Neural crest cell (in vitro differentiated cells): Measurements from ENCODE around the gene PLEKHA5. TPM values are rescaled to one million over a fixed set of nuclear protein-coding genes. Genes with fewer than 3 reads are reported as not detected.
A peak's percentile ranks its signal among the peaks of the same experiment; 100 is the strongest.

Source experiments
- DNase-seq: peaks from one replicate; pipeline ENCODE4 v3.0.0; 2021; ENCODE audit warnings: low read depth, mixed read lengths, low spot score
- H3K27ac Mint-ChIP-seq: one replicate; pipeline ENCODE4 v1.8.0; 2021; ENCODE audit warnings: mild to moderate bottlenecking, mixed read lengths; ENCODE audit not compliant: unreplicated experiment
- H3K27me3 Mint-ChIP-seq: 2 replicates; pipeline ENCODE4 v1.8.0; 2021; ENCODE audit warnings: low read depth, mild to moderate bottlenecking, mixed read lengths
- H3K36me3 Mint-ChIP-seq: 2 replicates; pipeline ENCODE4 v1.8.0; 2021; ENCODE audit warnings: low read depth, mild to moderate bottlenecking, mixed read lengths
- H3K4me1 Mint-ChIP-seq: 2 replicates; pipeline ENCODE4 v1.8.0; 2021; ENCODE audit warnings: mixed read lengths
- H3K4me3 Mint-ChIP-seq: one replicate; pipeline ENCODE4 v1.8.0; 2021; ENCODE audit warnings: mild to moderate bottlenecking, mixed read lengths
- H3K9me3 Mint-ChIP-seq: 2 replicates; pipeline ENCODE4 v1.8.0; 2021; ENCODE audit warnings: mixed read lengths
- total RNA-seq: library from RNA; stranded (reverse); gene quantifications from 2 replicates; pipeline ENCODE4 v1.2.1, GENCODE V29; 2021
- TF ChIP-seq, protein P1 (sequence below): fragments of 200-600 bp; sonication (generic); conservative IDR thresholded peaks from 2 replicates; pipeline ENCODE4 v1.5.0; 2021; ENCODE audit warnings: antibody characterized with exemption, mild to moderate bottlenecking

Gene PLEKHA5
- total RNA-seq, 1 donor from 2014 or later, result 39.2 TPM

- TF ChIP-seq, protein P1, sequence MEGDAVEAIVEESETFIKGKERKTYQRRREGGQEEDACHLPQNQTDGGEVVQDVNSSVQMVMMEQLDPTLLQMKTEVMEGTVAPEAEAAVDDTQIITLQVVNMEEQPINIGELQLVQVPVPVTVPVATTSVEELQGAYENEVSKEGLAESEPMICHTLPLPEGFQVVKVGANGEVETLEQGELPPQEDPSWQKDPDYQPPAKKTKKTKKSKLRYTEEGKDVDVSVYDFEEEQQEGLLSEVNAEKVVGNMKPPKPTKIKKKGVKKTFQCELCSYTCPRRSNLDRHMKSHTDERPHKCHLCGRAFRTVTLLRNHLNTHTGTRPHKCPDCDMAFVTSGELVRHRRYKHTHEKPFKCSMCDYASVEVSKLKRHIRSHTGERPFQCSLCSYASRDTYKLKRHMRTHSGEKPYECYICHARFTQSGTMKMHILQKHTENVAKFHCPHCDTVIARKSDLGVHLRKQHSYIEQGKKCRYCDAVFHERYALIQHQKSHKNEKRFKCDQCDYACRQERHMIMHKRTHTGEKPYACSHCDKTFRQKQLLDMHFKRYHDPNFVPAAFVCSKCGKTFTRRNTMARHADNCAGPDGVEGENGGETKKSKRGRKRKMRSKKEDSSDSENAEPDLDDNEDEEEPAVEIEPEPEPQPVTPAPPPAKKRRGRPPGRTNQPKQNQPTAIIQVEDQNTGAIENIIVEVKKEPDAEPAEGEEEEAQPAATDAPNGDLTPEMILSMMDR, result no peak
- no peaks in the 10 kb centered on the region for H3K36me3 Mint-ChIP-seq
- H3K4me1 Mint-ChIP-seq, result peaks cover 14% of the 10 kb centered on the region
- no peaks in the 10 kb centered on the region for H3K9me3 Mint-ChIP-seq
- H3K27ac Mint-ChIP-seq, result no peak overlapping the region
- no peak for DNase-seq
- H3K4me3 Mint-ChIP-seq, result no peak overlapping the region
- no peaks in the 10 kb centered on the region for H3K27me3 Mint-ChIP-seq
These were observed 10.1 kb upstream of the PLEKHA5 start for GRCh38 chr12:19119440-19119839.

GRCh38 chr12:19120795-19121194 lies 8.7 kb upstream of the PLEKHA5 start:
- Mint-ChIP-seq H3K36me3 (peaks cover 3% of the 10 kb centered on the region), H3K9me3 (peaks cover 3% of the 10 kb centered on the region), H3K4me1 (peaks cover 5% of the 10 kb centered on the region), H3K4me3 (no peak overlapping the region), H3K27me3 (no peaks in the 10 kb centered on the region), H3K27ac (no peak overlapping the region)
- TF ChIP-seq, protein P1, result no peak
- DNase-seq, result no peak

GRCh38 chr12:19121449-19122018 lies 8.0 kb upstream of the PLEKHA5 start:
- H3K27me3 Mint-ChIP-seq, result no peaks in the 10 kb centered on the region
- no peak overlapping the region for H3K4me3 Mint-ChIP-seq
- H3K36me3 Mint-ChIP-seq, result peaks cover 3% of the 10 kb centered on the region
- no peak overlapping the region for H3K27ac Mint-ChIP-seq
- H3K4me1 Mint-ChIP-seq, result peaks cover 3% of the 10 kb centered on the region
- peaks cover 3% of the 10 kb centered on the region for H3K9me3 Mint-ChIP-seq
- no peak for DNase-seq
- TF ChIP-seq, protein P1, result no peak

GRCh38 chr12:19125325-19125724 lies 4.2 kb upstream of the PLEKHA5 start:
- H3K4me3 Mint-ChIP-seq, result peak overlapping the region; percentile 14
- H3K36me3 Mint-ChIP-seq, result peaks cover 14% of the 10 kb centered on the region
- TF ChIP-seq, protein P1, result no peak
- H3K27ac Mint-ChIP-seq, result no peak overlapping the region
- no peak for DNase-seq
- no peaks in the 10 kb centered on the region for H3K27me3 Mint-ChIP-seq
- peaks cover 15% of the 10 kb centered on the region for H3K9me3 Mint-ChIP-seq
- H3K4me1 Mint-ChIP-seq, result peaks cover 3% of the 10 kb centered on the region

DNA sequence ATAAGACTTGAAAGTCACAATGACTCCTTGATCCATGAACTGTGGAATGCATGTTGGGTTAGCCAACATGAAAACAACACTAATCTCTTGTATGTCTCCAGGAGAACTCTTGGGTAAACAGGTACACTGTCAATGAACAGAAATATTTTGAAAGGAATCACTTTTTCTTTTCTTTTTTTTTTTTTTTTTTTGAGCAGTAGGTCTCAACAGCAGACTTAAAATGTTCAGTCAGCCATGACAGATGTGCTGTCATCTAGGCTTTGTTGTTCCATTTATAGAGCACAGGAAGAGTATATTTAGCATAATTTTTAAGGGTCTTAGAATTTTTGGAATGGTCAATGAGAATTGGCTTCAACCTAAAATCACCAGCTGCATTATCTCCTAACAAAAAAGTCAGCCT lies 2.3 kb upstream of the PLEKHA5 start:
- H3K4me3 Mint-ChIP-seq, result no peak overlapping the region
- peaks cover 15% of the 10 kb centered on the region for H3K9me3 Mint-ChIP-seq
- TF ChIP-seq, protein P1, result no peak
- H3K27me3 Mint-ChIP-seq, result no peaks in the 10 kb centered on the region
- no peak for DNase-seq
- H3K27ac Mint-ChIP-seq, result no peak overlapping the region
- H3K36me3 Mint-ChIP-seq, result peaks cover 17% of the 10 kb centered on the region
- H3K4me1 Mint-ChIP-seq, result peaks cover 21% of the 10 kb centered on the region

GRCh38 chr12:19128485-19128884 lies 1.0 kb upstream of the PLEKHA5 start:
- Mint-ChIP-seq H3K27me3 (no peaks in the 10 kb centered on the region), H3K9me3 (peaks cover 15% of the 10 kb centered on the region), H3K4me1 (peaks cover 27% of the 10 kb centered on the region), H3K4me3 (peak overlapping the region; percentile 81), H3K36me3 (peaks cover 17% of the 10 kb centered on the region), H3K27ac (no peak overlapping the region)
- TF ChIP-seq, protein P1, result no peak
- no peak for DNase-seq
